Activated naive CD4-positive, alpha-beta T cell treated with anti-CD3 and anti-CD28 coated beads, Interleukin-2, amount 50 U/mL, for 16 hours (primary cell): ENCODE measurements around the gene CDH11.

ENCODE experiments used
- DNase-seq: peaks from one replicate; pipeline ENCODE4 v3.0.0-alpha.2; 2020

The CDH11 gene

DNA sequence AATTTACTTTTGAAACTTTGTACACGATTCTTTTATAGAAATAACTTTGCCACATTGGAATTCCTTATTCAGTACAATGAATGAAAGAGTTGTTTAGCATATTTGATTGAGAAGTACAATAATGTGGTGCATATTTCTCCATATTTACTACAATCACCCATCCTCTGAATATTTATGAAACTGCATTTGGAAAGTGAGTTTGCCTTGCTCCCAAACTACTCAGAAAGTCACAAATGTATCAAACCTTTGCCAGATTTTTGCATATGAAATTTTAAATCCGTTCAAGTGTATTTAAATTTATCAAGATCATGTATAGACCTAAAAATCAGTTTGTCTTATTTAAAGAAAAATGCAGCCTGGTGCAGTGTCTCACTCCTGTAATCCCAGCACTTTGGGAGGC, 148.7 kb downstream of the CDH11 start:
- no peak for DNase-seq

GRCh38 chr16:64971171-64971570, 150.7 kb downstream of the CDH11 start:
- DNase-seq: no peak

GRCh38 chr16:64969221-64969620, 152.6 kb downstream of the CDH11 start:
- no peak for DNase-seq

- no peak for DNase-seq
Observed at GRCh38 chr16:64968539-64968938, 153.3 kb downstream of the CDH11 start.

DNA sequence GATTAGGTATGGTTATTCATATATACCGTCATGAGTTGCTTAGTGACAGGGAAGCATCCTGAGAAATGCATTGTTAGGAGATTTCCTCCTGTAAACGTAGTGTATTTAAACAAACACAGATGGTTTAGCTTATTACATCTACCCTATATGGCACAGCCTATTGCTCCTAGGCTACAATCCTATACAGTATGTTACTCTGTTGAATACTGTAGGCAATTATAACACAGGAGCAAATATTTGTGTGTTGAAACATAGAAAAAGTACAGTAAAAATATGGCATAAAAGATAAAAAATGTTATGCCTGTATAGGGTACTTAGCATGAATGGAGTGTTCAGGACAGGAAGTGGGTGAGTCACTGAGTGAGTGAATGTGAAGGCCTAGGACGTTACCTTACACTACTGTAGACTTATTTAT, 157.7 kb downstream of the CDH11 start:
- DNase-seq: no peak

GRCh38 chr16:64962786-64963185, 159.1 kb downstream of the CDH11 start:
- no peak for DNase-seq

- no peak for DNase-seq
Observed at GRCh38 chr16:64957246-64957645, 164.6 kb downstream of the CDH11 start.

GRCh38 chr16:64952177-64952576, 169.7 kb downstream of the CDH11 start:
- no peak for DNase-seq

DNA sequence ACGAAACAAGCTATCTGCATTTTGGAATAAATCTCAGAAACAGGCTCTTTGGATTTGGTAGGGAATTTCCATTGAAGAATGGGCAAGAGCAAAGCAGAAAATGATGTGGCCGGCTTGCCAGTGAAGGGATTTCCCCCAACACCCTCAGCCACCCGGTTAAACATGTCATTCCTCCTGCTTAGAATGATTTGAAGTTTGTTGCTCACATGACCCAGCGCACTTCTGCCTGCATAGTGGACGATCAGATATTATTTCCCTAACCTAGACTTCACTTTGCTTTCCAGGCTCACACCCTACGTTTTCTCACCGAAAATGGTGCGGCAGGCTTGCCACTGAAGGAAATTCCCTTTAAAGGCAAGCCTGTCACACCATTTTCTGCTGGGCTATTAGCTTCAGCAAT, 170.7 kb downstream of the CDH11 start:
- no peak for DNase-seq

DNA sequence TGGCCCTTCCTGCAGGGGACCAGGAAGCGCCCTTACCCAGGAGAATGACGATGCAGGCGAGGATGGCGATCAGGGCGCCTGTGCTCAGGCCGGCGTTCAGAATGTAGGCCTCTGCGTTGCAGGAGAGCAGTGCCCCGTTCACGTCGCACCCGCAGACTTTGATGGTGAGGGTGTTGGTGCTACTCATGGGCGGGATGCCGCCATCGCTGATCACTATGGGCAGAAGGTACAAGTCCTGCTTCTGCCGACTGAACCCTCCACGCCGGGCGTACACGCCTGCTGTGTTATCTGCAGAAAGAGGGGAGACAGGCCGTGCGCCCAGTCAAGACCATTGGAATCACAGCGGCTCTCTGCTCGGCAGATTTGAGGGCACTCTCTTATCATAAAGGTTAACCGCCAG, 171.1 kb downstream of the CDH11 start:
- no peak for DNase-seq

DNA sequence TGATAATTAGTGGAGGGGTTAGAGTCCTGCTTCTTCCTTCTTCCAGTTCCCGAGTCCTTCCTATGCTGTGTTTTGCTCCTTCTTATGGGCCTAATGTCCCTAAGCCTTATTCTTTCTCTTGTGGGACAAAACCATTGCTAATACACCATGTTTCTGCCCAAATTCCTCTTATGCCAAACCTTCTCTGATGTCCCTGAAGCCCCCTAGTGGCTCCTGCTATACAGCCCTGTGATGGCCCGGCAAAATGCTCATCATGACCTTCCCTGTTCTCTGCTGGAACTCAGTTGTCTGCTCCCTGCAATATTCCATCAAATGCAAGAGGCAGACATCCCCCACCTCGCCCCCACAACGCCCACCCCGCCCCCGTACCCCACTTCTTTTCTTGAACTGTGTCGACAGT, 171.6 kb downstream of the CDH11 start:
- no peak for DNase-seq

DNA sequence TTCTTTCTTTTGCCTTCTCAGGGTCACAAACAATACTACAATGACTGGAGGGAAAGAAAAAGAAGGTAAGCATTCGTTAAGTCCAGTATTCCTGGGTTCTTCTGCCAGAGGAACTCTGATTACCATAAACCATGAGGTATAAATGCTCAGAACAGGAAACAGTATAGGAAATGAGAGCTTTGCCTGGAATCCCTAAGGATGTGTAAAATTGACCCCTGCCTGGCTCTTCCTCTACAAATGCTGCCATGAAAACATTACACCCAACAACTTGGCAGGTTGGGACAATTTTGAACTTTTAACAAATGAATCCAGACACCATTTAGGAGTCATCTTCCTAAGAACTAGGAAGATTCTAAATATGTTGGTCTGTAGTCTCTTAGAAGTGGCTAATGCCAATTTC, 173.8 kb downstream of the CDH11 start:
- no peak for DNase-seq

- no peak for DNase-seq
Observed at GRCh38 chr16:64947651-64948050, 174.2 kb downstream of the CDH11 start.

- no peak for DNase-seq
Observed at GRCh38 chr16:64933885-64934284, 188.0 kb downstream of the CDH11 start.

DNA sequence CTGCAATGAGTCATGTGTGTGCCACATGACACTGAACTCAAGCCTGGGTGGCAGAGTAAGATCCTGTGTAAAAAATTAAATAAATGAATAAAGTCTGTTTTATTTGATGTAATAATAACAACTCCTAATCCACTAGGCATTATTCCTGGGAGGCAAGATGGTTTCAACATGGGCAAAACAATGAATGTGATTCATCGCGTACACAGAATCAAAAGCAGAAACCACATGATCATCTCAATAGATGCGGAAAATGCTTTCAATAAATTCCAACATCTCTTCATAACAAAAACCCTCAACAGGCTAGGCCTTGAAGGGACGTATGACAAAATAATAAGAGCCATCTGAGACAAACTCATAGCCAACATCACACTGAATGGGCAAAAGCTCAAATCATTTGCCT, 195.4 kb downstream of the CDH11 start:
- DNase-seq: no peak

DNA sequence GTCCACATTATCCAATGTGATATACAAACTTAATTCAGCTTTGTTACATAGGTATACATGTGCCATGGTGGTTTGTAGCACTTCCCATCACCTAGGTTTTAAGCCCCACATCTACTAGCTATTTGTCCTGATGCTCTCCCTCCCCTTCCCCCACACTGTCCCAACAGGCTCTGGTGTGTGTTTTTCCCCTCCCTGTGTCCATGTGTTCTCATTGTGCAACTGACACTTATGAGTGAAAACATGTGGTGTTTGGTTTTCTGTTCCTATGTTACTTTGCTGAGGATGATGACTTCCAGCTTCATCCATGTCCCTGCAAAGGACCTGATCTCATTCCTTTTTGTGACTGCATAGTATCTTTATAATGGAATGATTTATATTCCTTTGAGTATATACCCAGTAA, 196.7 kb downstream of the CDH11 start:
- DNase-seq: no peak

DNA sequence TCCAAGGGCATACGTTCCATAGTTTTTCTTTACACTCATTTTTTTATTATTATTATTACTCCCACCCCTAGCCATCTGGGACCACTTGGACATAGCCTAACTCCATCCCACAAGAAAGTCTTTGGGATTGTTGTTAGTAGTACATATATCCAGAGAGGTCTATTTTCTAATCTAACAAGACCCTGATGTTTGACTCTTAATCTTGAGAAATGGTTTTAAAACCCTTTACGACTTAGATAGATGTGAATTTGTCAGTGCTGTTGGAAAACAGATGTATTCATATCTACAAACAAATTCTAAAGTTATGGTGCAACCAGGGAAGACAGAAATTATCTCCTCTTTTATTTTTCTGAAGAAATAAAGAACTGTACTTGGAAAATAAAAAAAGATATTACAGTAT, 197.8 kb downstream of the CDH11 start:
- no peak for DNase-seq

DNA sequence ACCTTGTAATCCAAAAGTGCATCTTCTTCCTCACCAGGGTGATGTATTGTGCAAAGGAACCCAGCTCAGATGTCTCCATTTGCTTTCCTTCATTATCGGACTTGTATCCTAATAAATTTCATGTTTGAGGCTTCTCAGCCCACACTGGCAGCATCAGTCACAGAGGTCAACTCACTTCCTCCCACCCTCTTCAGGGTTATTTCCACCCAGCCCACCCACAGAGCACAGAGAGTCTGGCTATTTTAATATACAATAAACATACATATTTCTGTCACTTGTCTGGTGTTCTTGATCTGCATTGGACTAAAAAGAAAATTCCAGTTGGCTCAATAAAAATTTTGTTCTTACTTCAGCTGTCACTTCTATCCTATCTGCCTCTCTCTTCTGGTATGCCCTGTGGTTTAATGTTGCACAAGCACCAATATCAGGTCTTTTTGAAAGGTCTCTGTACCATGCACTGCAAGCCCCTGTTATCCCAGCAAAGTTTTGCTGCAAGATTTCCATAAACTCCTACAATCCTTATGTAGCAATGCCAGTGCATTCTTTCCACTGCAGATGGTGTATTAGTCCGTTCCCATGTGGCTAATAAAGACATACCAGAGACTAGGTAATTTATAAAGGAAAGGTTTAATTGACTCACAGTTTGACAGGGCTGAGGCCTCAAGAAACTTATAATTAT, 201.8 kb downstream of the CDH11 start:
- no peak for DNase-seq

DNA sequence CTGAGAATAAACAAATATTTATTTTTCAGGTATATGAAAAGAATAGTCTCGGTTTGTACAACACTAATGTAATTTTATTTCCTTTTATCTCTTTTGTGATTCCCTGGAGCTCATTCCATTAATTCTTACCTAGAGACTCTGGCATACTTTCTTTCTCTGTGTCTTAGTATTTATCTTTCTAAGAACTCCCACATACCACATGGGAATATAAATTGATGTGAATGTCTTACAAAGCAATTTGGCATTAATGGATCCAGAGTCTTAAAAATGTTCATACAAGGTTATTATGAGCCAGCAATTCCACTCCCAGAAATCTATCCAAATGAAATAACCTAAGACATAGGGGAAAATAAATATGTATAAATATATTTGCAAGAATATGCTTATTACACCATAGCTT, 202.7 kb downstream of the CDH11 start:
- DNase-seq: no peak

GRCh38 chr16:64916051-64916450, 205.8 kb downstream of the CDH11 start:
- no peak for DNase-seq

- no peak for DNase-seq
Observed at GRCh38 chr16:64910356-64910755, 211.5 kb downstream of the CDH11 start.

DNA sequence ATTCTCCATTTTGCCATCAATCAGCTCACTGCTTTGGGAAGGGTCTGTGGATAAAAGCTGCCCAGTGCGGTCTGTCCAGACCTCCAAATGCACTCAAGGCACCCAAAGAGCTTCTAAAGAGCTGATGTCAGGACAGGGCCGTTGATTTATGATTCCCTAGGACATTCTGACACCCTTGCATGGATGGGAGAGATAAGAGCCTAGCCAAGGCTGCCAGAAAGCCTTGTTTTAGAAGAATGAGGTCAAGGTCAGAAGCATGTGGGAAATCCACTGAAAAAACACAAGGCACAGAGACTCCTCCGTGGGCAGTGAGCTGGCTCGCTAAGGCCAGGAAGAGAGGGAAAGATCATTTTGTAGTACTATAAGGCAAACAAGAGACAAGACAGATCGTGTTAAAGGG, 214.0 kb downstream of the CDH11 start:
- no peak for DNase-seq

- no peak for DNase-seq
Observed at GRCh38 chr16:64903770-64904169, 218.1 kb downstream of the CDH11 start.

- no peak for DNase-seq
Observed at GRCh38 chr16:64900517-64900916, 221.3 kb downstream of the CDH11 start.

DNA sequence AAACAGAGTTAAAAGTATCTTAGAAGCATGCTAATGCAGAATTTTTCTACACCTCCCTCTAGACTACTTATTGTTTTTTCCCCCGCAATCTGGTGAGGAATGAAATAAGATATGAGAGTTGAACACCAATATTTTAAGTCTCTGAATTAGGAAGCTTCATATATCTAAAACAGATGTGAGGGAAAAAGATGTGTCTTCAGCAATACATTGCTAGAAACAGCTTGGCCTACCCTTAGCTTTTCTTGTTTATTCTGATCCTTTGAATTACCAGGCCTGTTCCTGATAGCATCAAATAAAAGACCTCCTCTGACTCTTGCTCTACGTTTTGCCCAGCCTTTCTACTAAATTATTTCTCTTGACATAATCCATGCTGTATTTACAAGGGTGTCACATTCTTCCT, 221.8 kb downstream of the CDH11 start:
- DNase-seq: no peak

GRCh38 chr16:64898159-64898558, 223.7 kb downstream of the CDH11 start:
- no peak for DNase-seq
